ENCODE data around the gene MIX23.
A peak's percentile ranks its signal among the peaks of the same experiment; 100 is the strongest.

The MIX23 gene

GRCh38 chr3:122421101-122421500 is 38.1 kb upstream of the MIX23 start:
- H3K4me3 ChIP-seq (ENCODE audit: low read depth, low read length) = no peak overlapping the region
- no peaks in the 10 kb centered on the region for H3K4me1 ChIP-seq (ENCODE audit: control insufficient read depth, insufficient read depth, low read length)
- CTCF ChIA-PET = interaction anchor here (0.6 kb wide), 1 partner anchor 874 kb away, joined by 5 read pairs; no protein-coding TSS in a partner anchor
- H3K9me3 ChIP-seq (ENCODE audit: control insufficient read depth, insufficient read depth, low read depth, low read length) = no peaks in the 10 kb centered on the region
- TF ChIP-seq ZNF248 (tag by site-specific recombination; IDR thresholded peaks at IDR 0.05) = no peak
- TF ChIP-seq ZNF76 (tag by site-specific recombination; IDR thresholded peaks at IDR 0.05; ENCODE audit: borderline replicate concordance, low read depth) = no peak
- TF ChIP-seq ZNF391 (tag by site-specific recombination; IDR thresholded peaks at IDR 0.05; ENCODE audit: borderline replicate concordance, low read depth) = no peak
- TF ChIP-seq ZNF580 (tag by site-specific recombination; IDR thresholded peaks at IDR 0.05) = no peak
- no peak for TF ChIP-seq ZNF670 (tag by site-specific recombination; IDR thresholded peaks at IDR 0.05; ENCODE audit: low read depth)
- TF ChIP-seq ZXDB (tag by site-specific recombination; IDR thresholded peaks at IDR 0.05) = no peak
- TF ChIP-seq ZNF16 (tag by site-specific recombination; IDR thresholded peaks at IDR 0.05; ENCODE audit: low read depth) = no peak
- no peak for TF ChIP-seq ZSCAN16 (tag by site-specific recombination; IDR thresholded peaks at IDR 0.05)
- no peak for TF ChIP-seq SCRT2 (tag by site-specific recombination; IDR thresholded peaks at IDR 0.05)
- TF ChIP-seq GFI1B (tag by site-specific recombination; IDR thresholded peaks at IDR 0.05) = no peak
- no peak for TF ChIP-seq INSM2 (tag by site-specific recombination; IDR thresholded peaks at IDR 0.05)
- TF ChIP-seq ZNF266 (tag by site-specific recombination; IDR thresholded peaks at IDR 0.05; ENCODE audit: low read depth) = no peak
- TF ChIP-seq ZNF239 (tag by site-specific recombination; IDR thresholded peaks at IDR 0.05) = no peak
- TF ChIP-seq REPIN1 (tag by site-specific recombination; IDR thresholded peaks at IDR 0.05; ENCODE audit: low read depth) = no peak
- TF ChIP-seq ZFP3 (tag by site-specific recombination; IDR thresholded peaks at IDR 0.05; ENCODE audit: low read depth) = no peak
- TF ChIP-seq ZFP69B (tag by site-specific recombination; IDR thresholded peaks at IDR 0.05) = no peak
- TF ChIP-seq KLF8 (tag by site-specific recombination; IDR thresholded peaks at IDR 0.05) = no peak
- no peak for TF ChIP-seq ZNF280C (tag by site-specific recombination; IDR thresholded peaks at IDR 0.05)
- POLR2A ChIA-PET = interaction anchor here (0.6 kb wide), 1 partner anchor 759 kb away, joined by 6 read pairs; no protein-coding TSS in a partner anchor
- peaks cover 0 to 53% of the 10 kb centered on the region in 2 experiments for H3K36me3 ChIP-seq (ENCODE audit: control insufficient read depth in 2 of 2, insufficient read depth in 1 of 2, low read length in 2 of 2)
- H3K27ac ChIP-seq (ENCODE audit: extremely low read depth, low read depth, low read length) = no peak overlapping the region

GRCh38 chr3:122416966-122417365 is 33.9 kb upstream of the MIX23 start:
- ChIA-PET CTCF (interaction anchor here (1.5 kb wide), 1 partner anchor 24 kb away, joined by 4 read pairs; no protein-coding TSS in a partner anchor), POLR2A (interaction anchor here (0.9 to 2.0 kb wide), 3 partner anchors 56 to 785 kb away, joined by 3 to 9 read pairs (median 4); partner anchors contain the start of genes KPNA1 and SEC22A)
- Histone ChIP-seq H3K4me1 (ENCODE audit: control insufficient read depth, insufficient read depth, low read length) (no peaks in the 10 kb centered on the region), H3K36me3 (ENCODE audit: control insufficient read depth in 2 of 2, insufficient read depth in 1 of 2, low read length in 2 of 2) (peaks cover 0 to 32% of the 10 kb centered on the region in 2 experiments; a peak in 2 of 3 replicates), H3K4me3 (ENCODE audit: low read depth, low read length) (peak overlapping the region; percentile 79), H3K9me3 (ENCODE audit: control insufficient read depth, insufficient read depth, low read depth, low read length) (no peaks in the 10 kb centered on the region), H3K27ac (ENCODE audit: extremely low read depth, low read depth, low read length) (no peak overlapping the region; the same call in 1 of the 2 replicates)
- 0 out of 2 replicates have a peak, but pooled peaks have one; percentile 30 for TF ChIP-seq SCRT2 (tag by site-specific recombination; IDR thresholded peaks at IDR 0.05)
- TF ChIP-seq ZNF175 (tag by site-specific recombination; IDR thresholded peaks at IDR 0.05) = no peak
- TF ChIP-seq MEIS1 (CRISPR knock-in tag; IDR thresholded peaks at IDR 0.05; ENCODE audit: borderline replicate concordance) = no peak
- TF ChIP-seq ZNF335 (tag by site-specific recombination; conservative IDR thresholded peaks at IDR 0.05) = peak; percentile 88
- no peak for TF ChIP-seq REST (tag by site-specific recombination; IDR thresholded peaks at IDR 0.05)
- TF ChIP-seq FEZF1 (tag by site-specific recombination; IDR thresholded peaks at IDR 0.05) = no peak
- TF ChIP-seq ZNF211 (tag by site-specific recombination; IDR thresholded peaks at IDR 0.05; ENCODE audit: low read depth) = no peak
